Colonic mucosa (tissue), 4 donors: ENCODE measurements around the gene ANO1. TPM values are rescaled to one million over a fixed set of nuclear protein-coding genes. Genes with fewer than 3 reads are reported as not detected.

Experiments used
- DNase-seq: peaks from one replicate; pipeline ENCODE4 v3.0.0-alpha.2; 2020
- H3K27ac ChIP-seq: fragments of 200-600 bp; one replicate; pipeline ENCODE4 v1.8.0; 2021
- H3K27me3 ChIP-seq: fragments of 200-600 bp; one replicate; pipeline ENCODE4 v1.8.0; 2021
- H3K36me3 ChIP-seq: fragments of 200-600 bp; one replicate; pipeline ENCODE4 v1.8.0; 2021
- H3K4me1 ChIP-seq: fragments of 200-600 bp; one replicate; pipeline ENCODE4 v1.8.0; 2021; ENCODE audit warnings: mild to moderate bottlenecking
- H3K4me3 ChIP-seq: fragments of 200-600 bp; one replicate; pipeline ENCODE4 v1.8.0; 2021
- H3K9ac ChIP-seq, 2 donors: one replicate each; pipeline ENCODE4 v1.7.0; 2013; ENCODE audit warnings: control low read depth in 2 of 2, low read depth in 2 of 2, low read length in 2 of 2
- H3K9me3 ChIP-seq: fragments of 200-600 bp; one replicate; pipeline ENCODE4 v1.8.0; 2021
- intact Hi-C: fragments of 100-400 bp; cut with DNase I; formaldehyde crosslinking; loops from one replicate; pipeline ENCODE4 v1.14.1; 2022
- total RNA-seq, 2 donors: library from RNA; stranded (reverse); fragmentation: NEBNext Ultra II Directional in 1 of 2; extraction: Animal tissue kit (Norgen Biotek cat#: 25700) in 1 of 2; gene quantifications; one replicate each; pipeline ENCODE4 v1.2.1, GENCODE V29; 2021
- TF ChIP-seq, protein P1 (sequence below): fragments of 200-600 bp; IDR thresholded peaks from one replicate; pipeline ENCODE4 v1.8.0; 2022; ENCODE audit warnings: antibody characterized with exemption, mild to moderate bottlenecking
- donor health status: healthy.
- donor health status: DM: no; HTN: no; CAD: no.
- donor health status: DM: no; HTN: no; CAD: no.

ANO1 gene
- total RNA-seq, 2 donors from 2014 or later: 8.3 to 16.4 TPM

DNA sequence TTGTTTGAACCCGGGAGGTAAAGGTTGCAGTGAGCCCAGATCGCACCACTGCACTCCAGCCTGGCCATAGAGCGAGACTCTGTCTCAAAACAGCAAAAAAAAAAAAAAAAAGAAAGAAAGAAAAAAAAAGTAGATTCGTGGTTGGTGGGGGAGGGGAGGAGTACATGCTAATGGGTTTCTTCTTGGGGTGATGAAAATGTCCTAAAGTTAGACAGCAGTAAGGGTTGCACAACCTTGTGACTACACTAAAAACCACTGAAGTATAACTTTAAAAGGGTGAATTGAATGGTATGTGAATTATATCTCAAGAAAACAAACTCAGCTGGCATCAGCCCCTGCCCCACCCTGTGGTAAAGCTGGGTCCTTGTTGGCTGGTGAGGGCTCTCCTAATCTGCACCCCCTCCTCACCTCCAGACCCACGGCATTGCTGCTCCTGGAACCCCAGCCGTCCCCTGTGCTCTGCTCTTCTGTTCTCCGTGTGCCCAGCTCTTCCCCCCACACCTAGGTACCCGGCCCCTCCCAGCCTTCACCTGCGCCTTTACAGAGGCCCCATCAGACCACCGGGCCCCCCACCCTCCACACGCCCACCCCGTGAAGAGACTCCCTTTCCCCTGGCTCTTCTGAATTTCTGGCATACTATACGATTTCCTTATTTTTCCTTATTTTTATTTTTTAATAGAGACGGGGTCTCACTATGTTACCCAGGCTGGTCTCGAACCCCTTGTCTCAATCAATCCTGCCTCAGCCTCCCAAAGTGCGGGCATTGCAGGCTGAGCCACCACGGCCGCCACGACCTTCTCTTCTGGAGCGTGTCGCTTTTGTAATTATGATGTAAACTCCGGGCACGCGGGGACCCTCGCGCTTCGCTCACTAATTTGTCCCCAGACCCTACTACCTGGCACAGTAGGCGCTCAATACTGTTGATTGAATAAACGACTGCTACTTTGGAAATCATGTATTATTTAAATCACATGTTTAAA is 124.1 kb downstream of the ANO1 start:
- intact Hi-C loops: no loop called here

DNA sequence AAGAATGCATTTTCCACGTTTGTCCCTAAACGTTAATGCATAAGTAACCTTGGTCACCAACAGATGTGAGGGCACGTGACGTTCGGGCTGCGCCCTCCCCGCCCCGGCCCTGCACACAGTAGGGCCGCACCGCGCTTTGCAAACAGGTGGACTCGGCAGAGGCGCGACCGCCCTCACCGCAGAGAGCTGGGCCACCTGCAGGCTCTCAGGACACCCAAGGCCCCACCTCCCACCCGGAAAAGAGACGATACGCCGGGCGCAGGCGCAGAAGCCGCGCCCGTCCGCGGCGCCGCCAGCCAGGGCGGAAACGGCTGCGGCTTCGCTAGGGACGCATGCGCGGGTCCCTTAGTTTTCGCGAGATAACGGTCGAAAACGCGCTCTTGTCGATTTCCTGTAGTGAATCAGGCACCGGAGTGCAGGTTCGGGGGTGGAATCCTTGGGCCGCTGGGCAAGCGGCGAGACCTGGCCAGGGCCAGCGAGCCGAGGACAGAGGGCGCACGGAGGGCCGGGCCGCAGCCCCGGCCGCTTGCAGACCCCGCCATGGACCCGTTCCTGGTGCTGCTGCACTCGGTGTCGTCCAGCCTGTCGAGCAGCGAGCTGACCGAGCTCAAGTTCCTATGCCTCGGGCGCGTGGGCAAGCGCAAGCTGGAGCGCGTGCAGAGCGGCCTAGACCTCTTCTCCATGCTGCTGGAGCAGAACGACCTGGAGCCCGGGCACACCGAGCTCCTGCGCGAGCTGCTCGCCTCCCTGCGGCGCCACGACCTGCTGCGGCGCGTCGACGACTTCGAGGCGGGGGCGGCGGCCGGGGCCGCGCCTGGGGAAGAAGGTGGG is 125.0 kb downstream of the ANO1 start, which contains the start of gene FADD:
Gene FADD, plus strand, starts transcription at position 377 of the 831 bp plus-strand sequence. Its CDS starts 164 bp downstream, at position 541.
- no peaks in the 10 kb centered on the region for H3K9me3 ChIP-seq
- H3K4me3 ChIP-seq: peak within 1 kb of the TSS; percentile 92
- H3K27me3 ChIP-seq: no peaks in the 10 kb centered on the region
- H3K27ac ChIP-seq: peak within 1 kb of the TSS; percentile 98
- TF ChIP-seq, protein P1, sequence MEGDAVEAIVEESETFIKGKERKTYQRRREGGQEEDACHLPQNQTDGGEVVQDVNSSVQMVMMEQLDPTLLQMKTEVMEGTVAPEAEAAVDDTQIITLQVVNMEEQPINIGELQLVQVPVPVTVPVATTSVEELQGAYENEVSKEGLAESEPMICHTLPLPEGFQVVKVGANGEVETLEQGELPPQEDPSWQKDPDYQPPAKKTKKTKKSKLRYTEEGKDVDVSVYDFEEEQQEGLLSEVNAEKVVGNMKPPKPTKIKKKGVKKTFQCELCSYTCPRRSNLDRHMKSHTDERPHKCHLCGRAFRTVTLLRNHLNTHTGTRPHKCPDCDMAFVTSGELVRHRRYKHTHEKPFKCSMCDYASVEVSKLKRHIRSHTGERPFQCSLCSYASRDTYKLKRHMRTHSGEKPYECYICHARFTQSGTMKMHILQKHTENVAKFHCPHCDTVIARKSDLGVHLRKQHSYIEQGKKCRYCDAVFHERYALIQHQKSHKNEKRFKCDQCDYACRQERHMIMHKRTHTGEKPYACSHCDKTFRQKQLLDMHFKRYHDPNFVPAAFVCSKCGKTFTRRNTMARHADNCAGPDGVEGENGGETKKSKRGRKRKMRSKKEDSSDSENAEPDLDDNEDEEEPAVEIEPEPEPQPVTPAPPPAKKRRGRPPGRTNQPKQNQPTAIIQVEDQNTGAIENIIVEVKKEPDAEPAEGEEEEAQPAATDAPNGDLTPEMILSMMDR: no peak
- peak; percentile 92 for DNase-seq
- H3K4me1 ChIP-seq: peaks cover 11% of the 10 kb centered on the region
- H3K9ac ChIP-seq: peak within 1 kb of the TSS; percentile 95 to 97
- intact Hi-C loops: no loop called here
- peaks cover 6% of the 10 kb centered on the region for H3K36me3 ChIP-seq

More for the DNA sequence above, 124.1 kb downstream of the ANO1 start:
- TF ChIP-seq, protein P1: no peak
- peaks cover 6% of the 10 kb centered on the region for H3K36me3 ChIP-seq
- H3K9me3 ChIP-seq: no peaks in the 10 kb centered on the region
- DNase-seq: no peak
- peaks cover 11% of the 10 kb centered on the region for H3K4me1 ChIP-seq
- H3K9ac ChIP-seq: peak overlapping the region in 1 of 2 donors; percentile 97
- H3K27me3 ChIP-seq: no peaks in the 10 kb centered on the region
- peak overlapping the region; percentile 92 for H3K4me3 ChIP-seq
- H3K27ac ChIP-seq: peak overlapping the region; percentile 98

DNA sequence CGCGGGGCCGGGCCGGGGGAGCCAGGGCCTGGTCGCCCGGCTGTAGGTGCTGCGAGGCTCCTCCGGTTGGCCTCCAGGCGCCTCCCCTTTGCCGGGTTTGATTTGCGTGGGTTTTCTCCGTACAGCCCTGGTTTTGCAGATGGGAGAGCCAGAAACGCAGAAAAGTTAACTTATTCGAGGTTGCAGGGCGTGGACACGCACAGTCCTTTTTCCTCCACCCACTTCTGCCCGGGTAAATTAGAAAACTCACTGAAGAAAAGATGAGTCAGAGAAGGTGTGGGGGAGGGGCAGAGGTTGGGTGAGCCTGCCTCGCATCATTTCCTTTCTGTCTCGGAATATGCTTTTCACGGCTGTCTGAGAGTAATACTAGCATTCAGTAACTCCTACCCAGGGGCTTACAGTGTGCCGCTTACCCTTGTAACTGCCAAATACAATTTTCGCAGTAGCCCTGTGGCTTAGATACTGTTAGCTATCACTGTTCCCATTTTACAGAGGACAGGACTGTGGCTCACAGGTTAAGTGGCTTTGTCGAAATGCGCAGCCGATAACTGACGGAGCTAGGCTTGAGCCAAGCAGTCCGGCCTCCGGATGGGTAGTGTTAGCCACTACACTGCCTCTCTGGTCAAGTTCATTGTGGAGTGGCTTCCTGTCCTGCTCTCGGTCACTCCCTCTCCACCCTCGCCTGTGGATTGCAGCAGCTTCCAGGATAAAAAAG is 125.8 kb downstream of the ANO1 start:
- H3K4me3 ChIP-seq: peak overlapping the region; percentile 92
- H3K9me3 ChIP-seq: no peaks in the 10 kb centered on the region
- H3K27ac ChIP-seq: peak overlapping the region; percentile 98
- peaks cover 6% of the 10 kb centered on the region for H3K36me3 ChIP-seq
- no peaks in the 10 kb centered on the region for H3K27me3 ChIP-seq
- intact Hi-C loops: no loop called here
- TF ChIP-seq, protein P1: no peak
- peak; percentile 92 for DNase-seq
- H3K9ac ChIP-seq: peak overlapping the region; percentile 95 to 97
- peaks cover 11% of the 10 kb centered on the region for H3K4me1 ChIP-seq

DNA sequence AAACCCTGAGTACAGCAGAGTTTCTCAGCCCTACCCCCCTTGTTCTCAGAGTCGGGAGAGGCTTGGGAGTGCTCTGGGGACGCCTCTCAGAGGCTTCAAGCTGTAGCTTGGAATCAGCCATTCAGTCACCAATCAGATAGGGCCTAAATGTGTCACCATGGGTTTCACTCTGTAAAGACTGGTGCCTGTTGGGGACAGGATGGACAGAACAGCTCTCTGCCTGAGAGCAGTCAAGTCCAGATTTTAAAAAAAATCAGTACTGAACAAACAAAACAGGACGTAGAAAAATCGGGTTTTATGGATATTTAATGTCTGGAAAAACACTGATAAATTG is 126.3 kb downstream of the ANO1 start:
- peak overlapping the region; percentile 98 for H3K27ac ChIP-seq
- H3K4me3 ChIP-seq: peak overlapping the region; percentile 92
- DNase-seq: no peak
- H3K4me1 ChIP-seq: peaks cover 11% of the 10 kb centered on the region
- TF ChIP-seq, protein P1: no peak
- intact Hi-C loops: no loop called here
- peaks cover 6% of the 10 kb centered on the region for H3K36me3 ChIP-seq
- peak overlapping the region; percentile 95 to 97 for H3K9ac ChIP-seq
- H3K9me3 ChIP-seq: no peaks in the 10 kb centered on the region
- no peaks in the 10 kb centered on the region for H3K27me3 ChIP-seq
